HG02943 (cell line): Measurements from ENCODE around the gene CEP85.
A peak's percentile ranks its signal among the peaks of the same experiment; 100 is the strongest.
"Not testable (repeated sequence)": the region's sequence is repeated elsewhere in the genome, so short reads cannot be mapped to it uniquely, and the experiment has no call there.

Source experiments
- ATAC-seq: cut with Tn5 transposase; IDR thresholded peaks from one replicate; pipeline ENCODE4 v1.9.1; 2021; ENCODE audit warnings: mild to moderate bottlenecking, low read depth, moderate library complexity; ENCODE audit not compliant: unreplicated experiment

CEP85 gene

DNA sequence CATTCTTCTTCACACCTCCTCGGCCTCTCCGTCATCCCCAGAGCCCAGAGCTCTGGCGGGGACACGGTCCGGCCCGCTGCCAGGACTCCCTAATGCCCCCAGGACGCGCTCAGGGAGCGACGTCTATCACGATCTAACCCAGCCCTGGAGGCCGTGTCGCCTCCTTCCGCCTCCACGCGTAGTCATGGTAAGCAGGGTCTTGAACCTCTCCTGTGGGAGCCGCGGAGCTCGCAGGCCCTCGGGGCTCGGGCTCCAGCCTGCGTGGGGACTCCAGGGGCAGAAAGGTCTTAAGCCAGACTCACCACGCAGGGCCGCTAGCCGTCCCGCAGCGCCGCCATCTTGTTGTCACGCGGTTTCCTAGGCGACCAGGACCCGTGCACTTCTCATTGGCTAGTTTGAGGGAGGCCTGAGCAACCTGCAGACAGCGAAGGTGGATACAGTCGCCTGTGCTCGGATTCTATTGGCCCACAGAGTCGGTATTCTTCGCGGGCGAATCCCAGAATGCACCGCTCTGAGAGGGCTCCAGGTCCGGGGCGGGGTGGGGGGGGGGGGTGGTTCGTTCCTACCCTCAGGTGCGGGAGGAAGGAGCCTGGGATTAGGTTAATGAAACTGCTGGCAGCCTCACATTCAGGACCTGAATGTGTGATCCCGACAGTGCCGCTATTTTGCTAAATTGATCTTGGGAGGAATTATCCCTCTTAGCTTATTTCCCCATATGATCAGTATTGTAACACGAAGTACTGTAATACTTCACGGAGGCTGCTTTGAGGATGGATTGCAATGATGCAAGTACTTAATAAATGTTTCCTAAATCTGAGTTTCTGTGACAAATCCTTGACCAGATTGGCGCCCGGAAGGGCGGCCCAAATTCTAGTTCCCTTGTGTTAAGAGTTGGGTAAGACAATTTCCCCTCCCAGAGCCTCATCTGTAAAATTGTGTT, 72.6 kb downstream of the CEP85 start, which contains the start of gene UBXN11:
TSS of gene UBXN11 (minus strand) at position 347 of the 940 bp plus-strand sequence. CDS start 3,753 bp downstream, outside the sequence.
- ATAC-seq = peak; percentile 95

DNA sequence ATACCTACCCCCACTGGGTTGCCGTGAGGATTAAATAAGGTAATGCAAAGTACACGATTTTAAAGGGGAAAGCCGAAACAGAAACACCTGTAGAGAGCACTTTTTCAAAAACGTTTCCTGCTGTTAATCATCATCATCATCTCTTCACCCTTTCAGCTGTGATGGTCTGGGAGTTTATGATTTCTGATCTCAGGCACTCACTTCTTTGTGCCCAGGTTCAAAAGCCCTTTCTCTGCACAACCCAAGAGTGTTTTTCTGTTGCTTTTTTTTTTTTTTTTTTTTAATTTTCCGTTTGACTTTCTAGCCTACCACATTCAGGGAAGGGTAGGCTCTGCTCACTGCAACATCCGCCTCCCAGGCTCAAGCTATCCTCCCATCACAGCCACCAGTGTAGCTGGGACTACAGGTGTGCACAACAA, 73.4 kb downstream of the CEP85 start:
- no peak for ATAC-seq

DNA sequence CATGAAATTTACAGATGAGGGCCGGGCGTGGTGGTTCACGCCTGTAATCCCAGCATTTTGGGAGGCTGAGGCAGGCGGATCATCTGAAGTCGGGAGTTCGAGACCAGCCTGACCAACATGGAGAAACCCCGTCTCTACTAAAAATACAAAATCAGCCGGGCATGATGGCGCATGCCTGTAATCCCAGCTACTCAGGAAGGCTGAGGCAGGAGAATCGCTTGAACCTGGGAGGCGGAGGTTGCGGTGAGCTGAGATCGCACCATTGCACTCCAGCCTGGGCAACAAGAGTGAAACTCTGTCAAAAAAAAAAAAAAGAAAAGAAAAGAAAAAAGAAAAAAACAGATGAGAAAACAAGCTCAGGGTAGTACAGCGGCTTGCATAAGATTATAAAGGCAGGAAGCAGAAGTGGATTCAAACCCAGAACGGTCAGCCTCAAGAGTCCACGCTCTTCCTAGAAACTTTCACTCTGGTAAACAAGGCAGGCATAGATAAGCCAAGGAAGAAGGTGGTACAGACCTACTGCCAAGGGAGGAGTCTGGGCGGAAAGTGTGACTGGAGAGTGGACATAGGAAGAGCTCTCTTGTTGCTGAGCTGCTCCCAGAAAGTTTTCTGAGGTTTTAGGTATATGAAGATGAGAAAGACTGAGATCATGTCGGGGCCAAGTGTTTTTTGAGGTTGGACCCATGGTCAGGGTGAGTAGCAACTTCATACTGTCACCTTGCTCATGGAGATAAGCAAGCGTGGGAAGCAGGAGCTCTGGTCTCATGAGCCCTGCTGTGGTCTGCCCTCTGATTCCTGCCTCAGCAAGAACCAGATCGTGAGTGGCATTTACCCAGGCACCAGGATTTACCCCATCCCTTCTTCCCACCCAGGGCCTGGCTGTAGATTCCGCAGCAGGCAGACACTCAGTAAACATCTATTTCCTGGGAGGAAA, 74.2 kb downstream of the CEP85 start:
- ATAC-seq = not testable (repeated sequence)

DNA sequence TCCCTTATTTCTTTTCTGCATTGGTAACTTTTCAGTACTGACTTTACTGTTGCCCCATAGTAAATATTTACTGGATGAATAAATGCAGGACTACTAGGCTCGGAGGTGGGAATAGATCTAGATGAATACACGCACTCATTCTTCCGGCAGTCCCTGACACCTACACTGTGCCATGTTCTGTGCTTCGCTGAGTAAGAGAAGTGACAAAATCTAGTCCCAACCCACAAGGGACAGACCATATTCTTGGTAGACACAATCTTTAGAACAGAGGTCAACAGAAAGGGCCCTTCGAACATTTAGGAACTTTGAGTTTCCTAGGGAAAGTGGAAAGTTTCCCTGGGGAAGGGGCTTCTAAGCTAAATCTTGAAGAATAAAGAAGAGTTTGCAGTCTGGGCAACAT, 80.5 kb downstream of the CEP85 start:
- ATAC-seq = no peak

DNA sequence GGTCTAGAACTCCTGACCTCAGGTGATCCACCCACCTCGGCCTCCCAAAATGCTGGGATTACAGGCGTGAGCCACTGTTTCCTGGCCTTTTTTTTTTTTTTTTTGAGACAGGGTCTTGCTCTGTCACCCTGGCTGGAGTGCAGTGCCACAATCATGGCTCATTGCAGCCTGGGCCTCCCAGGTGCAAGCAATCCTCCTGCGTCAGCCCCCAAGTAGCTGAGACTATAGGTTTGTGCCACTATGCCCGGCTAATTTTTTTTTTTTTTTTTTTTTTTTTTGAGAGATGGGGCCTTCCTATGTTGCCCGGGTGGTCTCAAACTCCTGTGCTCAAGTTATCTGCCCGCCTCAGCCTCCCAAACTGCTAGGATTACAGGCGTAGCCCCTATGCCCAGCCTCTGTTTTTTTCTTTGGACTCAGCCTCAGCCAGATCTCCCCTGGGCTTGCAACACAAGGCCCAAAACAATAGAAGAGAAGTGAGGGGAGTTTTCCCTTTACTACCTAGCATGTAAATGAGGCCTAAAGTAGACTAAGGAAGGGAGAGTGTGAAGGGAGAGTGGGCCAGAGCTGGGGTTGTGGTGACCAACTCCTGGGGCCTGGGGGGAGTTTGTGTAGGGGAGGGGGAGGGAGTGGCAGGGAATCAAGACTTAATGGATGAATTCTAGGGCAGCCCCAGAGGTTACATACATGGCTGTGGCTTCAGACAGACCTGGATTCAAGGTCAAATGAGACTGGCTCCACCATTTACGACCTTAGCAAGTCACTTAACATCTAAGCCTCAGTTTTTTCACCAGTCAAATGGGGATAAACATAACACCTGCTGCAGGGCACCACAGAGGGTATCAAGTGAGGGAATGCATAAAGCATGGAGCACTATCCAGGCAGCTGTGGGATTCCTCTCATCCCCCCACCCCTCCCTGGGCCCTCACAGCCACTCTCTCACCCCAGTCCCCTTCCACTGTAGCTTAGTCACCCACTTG, 82.2 kb downstream of the CEP85 start:
- no peak for ATAC-seq

DNA sequence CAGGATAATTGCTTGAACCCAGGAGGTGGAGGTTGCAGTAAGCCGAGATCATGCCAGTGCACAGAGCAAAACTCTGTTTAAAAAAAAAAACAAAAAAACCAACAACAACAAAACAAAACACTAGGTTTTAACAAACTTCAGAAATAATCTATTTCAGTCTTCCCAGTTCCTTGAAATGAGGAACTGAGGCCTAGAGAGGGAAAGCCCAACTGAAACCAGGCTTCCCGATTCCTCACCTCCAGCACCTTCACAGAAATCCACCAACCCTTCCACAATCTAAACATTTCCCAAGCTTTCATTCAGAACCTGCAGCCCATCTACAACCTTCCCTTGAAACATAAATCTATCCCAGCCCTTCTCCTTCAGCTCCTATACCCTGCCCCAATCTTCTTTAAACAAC, 83.1 kb downstream of the CEP85 start:
- ATAC-seq = no peak

DNA sequence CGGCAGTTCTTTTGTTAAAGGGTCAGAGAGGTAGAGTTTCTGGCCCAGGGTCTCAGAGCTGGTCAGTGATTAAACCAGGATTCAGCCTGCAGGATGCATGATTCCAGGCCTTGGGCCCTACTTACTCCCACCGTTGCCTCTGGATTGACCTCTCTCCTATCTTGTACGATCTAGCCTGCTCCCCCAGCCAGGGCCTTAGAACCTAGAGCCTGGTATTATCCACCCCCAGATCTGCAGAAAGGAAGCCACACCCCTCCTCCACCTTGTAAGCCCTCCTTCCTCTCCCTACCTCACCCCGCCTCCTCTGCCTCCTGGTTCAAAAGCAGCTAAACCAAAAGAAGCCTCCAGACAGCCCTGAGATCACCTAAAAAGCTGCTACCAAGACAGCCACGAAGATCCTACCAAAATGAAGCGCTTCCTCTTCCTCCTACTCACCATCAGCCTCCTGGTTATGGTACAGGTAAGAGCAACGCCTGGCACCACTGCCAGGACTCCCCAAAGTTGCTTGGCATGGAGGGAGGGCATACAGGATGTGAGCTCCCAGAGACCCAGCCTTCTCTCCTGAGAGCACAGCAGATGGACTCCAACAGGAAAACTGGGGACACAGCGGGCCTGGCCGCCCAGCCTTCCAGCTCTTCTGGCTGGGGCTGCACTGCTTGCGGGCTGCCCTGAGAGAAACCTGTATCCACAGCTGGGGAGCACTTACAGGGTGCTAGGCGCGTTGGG, 83.8 kb downstream of the CEP85 start, which contains the start of gene CD52:
TSS of gene CD52 (plus strand) at position 347 of the 726 bp plus-strand sequence. CDS start at position 407, 60 bp downstream.
- no peak for ATAC-seq

DNA sequence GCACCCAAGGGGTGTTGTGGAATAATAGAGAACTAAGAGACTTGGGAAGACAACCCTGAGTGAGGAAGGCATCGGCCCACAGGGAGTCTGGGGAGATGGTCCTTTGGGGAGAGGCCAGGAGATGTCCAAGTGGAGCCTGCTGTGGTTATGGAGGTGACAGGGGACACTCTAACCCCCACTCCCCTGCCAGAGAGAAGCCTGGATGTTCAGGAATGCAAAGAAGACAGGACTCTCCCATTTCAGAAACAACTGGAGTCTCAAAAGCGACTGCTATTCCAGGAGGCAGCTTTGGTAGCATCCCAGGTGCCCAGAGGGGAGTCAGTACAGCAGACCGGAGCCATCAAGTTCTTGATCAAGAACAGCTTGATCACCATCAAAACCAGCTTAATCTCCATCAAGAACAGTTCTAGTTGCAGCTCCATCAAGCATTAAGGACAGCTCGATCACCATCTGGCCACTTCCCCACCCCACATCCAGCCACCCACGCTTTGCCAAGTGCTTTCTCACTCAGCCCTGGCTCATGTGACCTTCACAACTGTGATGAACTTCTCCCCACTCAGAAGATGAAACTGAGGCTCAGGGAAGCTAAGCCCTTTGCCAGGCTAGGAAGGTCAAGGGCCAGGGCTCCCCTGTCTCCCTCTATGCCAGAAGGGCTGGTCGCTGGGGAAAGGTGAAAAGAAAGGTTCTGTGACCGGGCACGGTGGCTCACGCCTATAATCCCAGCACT, 84.5 kb downstream of the CEP85 start:
- no peak for ATAC-seq

DNA sequence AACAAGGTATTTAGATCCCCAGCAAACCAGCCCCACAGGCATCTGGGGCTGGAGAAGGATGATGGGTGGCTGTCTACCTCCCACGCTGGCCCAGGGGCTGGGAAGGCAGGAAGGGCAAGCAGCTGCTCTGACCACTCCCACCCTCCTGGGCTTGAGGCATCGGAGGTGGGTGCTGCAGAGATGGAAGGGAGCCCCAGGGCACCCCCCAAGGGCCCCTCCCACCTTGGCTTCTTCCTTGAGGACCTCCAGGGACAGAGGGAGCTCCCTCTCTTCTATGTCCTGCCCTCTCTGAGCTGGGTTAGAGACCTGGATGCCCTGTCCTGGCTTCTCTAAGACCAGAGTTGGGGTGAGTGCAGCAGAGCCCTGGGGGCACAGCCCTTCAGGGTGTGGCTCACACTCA, 86.9 kb downstream of the CEP85 start:
- no peak for ATAC-seq

DNA sequence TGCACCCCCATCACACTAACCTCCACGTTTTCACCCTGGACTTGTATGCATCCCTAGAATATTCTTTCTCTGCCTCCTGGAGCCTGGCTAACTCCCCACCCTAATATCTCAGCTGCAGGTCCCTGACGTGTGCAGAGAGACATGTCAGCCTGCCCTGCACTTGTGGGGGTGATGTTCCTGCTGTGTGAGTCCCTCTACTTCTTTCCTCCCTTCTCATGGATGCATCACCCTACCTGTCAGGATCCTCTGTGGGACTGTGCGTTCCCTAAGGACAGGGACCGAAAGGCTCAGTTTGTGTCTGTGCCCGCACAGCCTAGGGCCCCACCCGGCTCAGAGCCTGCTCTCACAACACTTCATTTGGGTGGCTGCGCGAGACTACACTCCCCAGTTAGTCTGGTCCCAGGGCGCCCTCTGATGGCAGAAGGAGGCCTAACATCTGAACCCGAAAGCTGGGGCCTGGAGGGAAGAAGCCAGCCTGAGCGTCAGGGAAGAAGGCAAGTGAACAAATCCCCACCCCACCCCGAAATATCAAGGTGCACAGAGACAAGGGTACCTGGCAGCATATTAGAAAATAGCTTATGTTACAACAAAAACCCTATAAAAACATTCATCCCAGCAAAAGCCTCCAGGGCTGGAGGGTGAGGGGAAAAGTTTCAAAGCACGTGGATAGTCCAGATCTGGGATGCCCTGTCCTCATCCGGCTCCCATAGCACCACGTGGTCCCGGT, 87.5 kb downstream of the CEP85 start:
- peak; percentile 39 for ATAC-seq

DNA sequence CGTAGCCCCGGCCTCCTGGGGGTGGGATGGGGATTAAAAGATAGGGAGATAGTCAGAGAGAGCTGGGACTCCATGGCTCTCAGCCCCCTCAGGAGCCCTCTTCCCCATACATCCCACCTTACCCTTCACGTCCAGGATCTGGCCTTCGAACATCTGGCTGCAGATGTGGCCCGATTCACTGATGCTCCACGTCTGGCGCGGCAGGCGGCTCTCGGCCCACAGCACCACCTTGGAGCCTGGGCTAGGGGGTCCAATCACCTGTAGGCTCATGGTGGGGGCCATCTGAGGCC, 88.0 kb downstream of the CEP85 start:
- ATAC-seq = no peak

DNA sequence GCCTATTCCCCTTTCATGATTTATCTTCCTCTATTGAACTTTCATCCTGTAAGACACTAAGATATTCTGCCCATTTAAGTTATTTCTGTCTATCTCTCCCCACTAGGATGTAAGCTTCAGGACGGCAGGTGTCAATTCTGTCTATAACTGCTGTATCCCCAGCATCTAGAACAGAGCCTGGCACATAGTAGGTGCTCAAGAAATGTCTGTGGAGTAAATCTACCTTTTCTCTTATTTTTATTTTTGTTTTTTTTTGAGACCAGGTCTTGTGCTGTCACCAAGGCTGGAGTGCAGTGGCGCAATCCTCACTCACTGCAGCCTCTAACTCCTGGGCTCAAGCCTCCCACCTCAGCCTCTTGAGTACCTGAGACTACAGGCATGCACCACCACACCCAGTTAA, 89.4 kb downstream of the CEP85 start:
- no peak for ATAC-seq

DNA sequence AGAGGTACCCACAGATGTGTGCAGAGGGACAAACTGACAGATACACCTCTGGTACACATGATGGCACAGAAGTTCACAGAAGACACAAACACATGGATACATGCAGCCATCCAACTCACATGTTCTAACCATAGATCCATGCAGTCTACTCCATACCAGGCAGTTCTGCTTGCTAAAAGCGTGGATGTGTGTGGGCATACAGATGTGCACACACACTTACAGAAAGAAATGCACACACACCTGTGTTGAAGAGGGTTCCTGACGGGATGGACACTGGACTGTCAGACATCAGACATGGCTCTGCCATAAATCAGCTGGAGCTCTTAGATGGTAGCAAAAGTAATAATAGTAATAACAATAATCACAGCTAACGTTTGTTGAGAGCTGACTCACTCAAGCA, 90.5 kb downstream of the CEP85 start:
- no peak for ATAC-seq

DNA sequence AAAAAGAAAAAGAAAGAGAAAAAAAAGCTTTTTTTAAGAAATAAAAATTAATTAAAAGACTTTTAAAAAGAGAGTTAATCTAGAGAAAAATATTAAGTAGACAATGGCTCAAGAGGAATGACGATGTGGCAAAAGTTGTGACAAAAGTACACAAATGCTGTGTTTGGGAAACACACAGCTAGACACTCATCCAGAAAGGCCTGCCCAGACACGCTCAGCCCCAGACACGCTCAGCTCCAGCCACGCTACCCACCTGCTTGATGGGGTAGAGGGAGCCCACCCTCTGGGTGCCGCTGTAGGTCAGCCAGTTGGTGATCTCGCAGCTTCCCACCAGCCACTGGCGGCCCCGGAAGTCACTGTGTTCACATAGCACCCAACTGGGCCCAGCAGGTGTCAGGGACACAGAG, 94.0 kb downstream of the CEP85 start:
- no peak for ATAC-seq
